Measurements from ENCODE around the gene PCBP1.
"Not testable (repeated sequence)": the region's sequence is repeated elsewhere in the genome, so short reads cannot be mapped to it uniquely, and the experiment has no call there.

The PCBP1 gene

DNA sequence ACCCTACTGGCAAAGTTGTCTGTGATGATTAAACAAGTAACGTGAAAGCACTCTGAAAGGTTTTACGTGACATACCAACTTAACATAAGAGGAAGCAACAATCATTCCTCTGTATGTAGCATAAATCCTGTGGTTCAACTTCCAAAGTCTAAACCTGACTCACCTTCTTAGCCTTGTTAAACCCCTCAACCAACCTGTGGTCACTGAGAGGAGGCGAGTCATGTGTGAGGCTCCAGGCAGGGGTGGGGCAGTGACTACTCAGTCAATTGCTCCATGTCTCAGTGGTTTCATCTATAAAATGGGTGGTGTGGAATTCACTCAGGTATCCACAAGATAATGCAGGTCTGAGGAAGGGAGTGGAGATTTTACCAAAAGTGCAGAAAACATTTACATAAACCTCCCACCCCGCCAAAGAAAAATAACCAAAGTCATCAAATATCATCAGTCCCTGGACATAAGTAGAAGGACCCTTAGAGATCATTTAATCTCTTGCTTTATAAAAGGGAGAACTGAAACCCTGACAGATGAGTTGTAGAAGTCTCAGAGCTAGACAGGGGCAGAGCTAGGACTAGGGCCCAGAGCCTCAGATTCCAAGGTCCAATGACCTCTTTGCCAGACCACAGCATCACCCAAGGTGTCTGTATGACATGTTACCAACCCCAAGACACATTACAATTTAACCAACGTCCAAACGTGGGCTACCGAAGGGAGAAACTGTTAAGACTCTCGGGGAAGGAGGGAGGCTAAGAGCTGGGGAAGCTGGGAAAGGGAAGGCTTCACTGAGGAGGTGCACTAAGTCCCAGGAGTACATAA lies 3.7 kb upstream of the PCBP1 start:
- DNase-seq: no peak

DNA sequence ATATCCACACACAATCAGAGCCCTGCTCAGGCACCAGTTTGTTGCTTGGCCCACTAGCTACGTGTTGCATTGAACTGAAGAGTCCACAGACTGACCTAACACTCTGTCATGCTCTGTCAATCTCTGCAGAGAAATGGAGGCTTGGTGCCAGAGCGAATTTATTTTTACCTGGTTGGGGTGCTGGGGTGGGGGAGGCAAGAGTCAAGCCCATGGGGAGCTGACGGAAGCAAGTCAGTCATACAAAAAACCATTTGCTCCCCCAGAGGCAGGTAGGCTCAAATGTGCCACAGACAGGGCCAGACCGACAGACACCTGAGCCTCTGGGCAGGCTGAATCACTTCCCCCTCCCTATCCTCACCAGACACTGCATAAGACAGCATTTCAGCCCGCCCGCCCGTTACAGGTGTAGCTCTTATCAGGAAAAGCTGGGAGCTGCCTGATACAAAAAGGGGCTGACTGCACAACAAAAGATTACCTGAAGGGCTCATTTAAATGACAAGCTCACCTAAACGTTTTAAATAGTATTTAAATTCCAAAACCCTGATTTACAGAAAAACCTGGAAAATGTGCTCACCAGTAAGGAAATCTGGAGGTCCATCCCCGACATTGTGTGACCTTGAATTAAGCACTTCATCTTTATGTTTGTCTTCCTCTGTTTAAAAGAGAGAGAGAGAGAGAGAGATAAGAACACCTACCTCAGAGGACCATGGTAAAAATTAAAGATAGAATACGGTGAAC lies 2.1 kb upstream of the PCBP1 start:
- peak; percentile 75 to 88 (median 85) for DNase-seq

DNA sequence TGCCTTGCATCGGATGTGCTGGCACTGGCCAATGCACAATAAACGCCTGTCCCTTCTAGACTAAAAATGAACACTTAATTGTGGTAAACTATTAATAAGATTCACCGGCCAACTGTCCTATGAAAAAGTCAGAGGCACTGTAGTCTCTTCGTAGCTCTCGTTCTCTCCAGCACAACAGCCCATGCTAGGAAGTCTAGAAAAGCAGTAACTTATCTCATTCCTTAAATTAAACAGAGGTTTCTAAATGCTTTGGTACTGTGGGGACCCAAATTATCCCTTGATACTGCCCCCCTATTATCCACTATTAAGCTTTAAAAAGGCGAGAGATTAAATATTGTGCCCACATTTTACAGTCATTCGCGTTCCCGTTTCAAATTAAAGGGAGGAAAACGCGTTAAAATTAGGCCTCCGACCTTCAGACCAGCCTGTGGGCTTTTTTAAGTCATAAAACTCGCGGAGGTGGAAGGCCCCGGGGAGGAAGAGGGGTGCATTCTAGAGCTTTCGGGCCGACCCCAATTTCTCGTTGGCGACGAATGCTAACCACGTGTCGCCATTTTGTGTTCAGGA lies 1.5 kb upstream of the PCBP1 start:
- DNase-seq: peak; percentile 38 to 82 (median 59)

DNA sequence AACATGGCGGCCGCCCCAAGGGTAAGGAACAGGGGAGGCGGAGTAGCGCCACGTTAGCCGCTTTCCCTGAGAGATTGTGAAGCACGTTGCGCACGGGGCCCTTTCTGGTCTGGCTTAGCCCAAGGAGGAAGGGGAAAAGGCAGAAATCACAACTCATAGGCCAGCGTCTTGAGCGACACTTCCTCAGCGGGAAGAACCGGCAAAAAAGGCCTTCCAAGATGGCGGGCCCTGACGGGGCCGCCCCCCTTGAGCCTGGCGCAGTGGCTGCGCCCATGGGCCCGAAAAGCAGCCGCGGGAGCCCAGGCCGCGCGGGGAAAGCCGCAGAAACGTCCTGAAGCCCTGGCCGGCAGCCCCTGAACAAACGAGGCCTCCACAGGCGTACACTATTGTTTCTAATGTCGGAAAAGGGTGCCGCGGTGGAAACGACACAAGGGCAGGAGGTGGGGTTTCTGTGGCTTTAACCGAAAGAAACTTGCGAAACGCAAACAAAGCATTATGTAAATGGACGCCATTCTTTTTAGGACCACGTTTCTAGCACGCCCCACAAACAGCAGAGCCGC lies 919 bp upstream of the PCBP1 start:
- DNase-seq: peak; percentile 88 to 97 (median 97)

DNA sequence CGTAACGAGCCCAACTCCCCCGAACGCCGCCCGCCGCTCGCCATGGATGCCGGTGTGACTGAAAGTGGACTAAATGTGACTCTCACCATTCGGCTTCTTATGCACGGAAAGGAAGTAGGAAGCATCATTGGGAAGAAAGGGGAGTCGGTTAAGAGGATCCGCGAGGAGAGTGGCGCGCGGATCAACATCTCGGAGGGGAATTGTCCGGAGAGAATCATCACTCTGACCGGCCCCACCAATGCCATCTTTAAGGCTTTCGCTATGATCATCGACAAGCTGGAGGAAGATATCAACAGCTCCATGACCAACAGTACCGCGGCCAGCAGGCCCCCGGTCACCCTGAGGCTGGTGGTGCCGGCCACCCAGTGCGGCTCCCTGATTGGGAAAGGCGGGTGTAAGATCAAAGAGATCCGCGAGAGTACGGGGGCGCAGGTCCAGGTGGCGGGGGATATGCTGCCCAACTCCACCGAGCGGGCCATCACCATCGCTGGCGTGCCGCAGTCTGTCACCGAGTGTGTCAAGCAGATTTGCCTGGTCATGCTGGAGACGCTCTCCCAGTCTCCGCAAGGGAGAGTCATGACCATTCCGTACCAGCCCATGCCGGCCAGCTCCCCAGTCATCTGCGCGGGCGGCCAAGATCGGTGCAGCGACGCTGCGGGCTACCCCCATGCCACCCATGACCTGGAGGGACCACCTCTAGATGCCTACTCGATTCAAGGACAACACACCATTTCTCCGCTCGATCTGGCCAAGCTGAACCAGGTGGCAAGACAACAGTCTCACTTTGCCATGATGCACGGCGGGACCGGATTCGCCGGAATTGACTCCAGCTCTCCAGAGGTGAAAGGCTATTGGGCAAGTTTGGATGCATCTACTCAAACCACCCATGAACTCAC lies 673 bp downstream of the PCBP1 start:
- DNase-seq: peak; percentile 33 to 92 (median 76)

DNA sequence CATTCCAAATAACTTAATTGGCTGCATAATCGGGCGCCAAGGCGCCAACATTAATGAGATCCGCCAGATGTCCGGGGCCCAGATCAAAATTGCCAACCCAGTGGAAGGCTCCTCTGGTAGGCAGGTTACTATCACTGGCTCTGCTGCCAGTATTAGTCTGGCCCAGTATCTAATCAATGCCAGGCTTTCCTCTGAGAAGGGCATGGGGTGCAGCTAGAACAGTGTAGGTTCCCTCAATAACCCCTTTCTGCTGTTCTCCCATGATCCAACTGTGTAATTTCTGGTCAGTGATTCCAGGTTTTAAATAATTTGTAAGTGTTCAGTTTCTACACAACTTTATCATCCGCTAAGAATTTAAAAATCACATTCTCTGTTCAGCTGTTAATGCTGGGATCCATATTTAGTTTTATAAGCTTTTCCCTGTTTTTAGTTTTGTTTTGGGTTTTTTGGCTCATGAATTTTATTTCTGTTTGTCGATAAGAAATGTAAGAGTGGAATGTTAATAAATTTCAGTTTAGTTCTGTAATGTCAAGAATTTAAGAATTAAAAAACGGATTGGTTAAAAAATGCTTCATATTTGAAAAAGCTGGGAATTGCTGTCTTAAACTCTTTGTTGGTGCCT lies 1.4 kb downstream of the PCBP1 start:
- no peak for DNase-seq

DNA sequence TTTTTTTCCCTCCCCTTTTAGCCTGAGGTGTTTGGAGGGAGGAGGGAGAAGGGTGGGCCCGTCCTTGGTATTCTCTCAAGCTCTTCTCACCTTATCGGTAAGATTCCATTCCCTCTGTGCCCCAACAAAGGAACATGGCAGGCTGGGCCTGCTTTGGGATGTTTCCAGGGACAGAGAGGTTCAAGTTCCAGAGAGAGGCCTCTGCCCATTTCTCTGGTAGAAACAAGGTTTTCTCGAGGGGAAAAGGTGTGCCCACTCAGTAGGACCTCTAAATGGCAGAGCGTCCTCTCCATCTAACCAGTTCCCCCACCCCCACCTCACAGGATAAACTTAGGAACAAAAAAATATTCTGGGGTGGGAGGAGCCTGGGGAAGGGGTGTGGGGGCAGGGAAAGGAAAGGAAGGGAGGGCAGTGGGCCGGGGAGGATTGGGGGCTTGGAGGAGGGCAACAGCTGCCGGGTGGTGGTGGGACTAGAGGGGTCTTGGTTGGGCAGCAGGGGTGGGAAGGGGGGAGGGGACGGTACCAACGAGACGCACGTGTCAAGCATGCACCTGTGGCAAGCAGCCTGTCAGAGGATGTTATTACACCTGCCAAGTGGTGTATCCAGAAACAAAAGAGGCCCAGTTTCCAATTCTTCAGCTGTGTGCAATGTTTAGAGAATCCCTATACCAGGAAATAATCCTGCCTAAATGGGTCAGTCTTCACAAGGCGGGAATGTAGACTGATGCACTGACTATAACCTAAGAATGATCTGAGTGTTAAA lies 2.1 kb downstream of the PCBP1 start:
- peak; percentile 25 to 93 (median 84) for DNase-seq

DNA sequence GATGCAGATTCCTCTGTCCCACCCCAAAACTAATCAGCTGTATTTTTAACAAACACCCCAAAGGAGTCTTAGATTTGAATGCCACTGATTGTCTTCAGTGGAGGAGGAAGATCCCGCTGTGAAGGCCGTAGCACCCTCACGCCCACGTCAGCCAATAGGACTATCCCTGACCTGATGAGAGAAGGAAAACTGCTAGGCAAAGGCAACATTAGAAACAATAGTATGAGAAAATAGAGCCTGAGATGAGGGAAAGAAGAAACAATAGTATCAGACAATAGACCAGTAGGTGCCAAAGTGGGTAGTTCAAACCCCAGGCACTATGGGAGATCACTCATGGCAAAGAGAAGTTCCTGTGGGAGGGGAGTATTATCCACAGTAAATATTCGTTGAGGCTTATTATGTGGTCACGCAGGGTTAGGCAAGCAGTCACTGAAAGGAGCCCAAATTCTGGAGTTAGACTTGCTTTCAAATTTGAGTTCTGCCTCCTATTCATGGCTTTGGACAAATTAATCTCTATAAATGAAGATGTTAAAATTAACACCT lies 2.8 kb downstream of the PCBP1 start:
- DNase-seq: peak in 2 of 3 experiments; percentile 84 to 92

DNA sequence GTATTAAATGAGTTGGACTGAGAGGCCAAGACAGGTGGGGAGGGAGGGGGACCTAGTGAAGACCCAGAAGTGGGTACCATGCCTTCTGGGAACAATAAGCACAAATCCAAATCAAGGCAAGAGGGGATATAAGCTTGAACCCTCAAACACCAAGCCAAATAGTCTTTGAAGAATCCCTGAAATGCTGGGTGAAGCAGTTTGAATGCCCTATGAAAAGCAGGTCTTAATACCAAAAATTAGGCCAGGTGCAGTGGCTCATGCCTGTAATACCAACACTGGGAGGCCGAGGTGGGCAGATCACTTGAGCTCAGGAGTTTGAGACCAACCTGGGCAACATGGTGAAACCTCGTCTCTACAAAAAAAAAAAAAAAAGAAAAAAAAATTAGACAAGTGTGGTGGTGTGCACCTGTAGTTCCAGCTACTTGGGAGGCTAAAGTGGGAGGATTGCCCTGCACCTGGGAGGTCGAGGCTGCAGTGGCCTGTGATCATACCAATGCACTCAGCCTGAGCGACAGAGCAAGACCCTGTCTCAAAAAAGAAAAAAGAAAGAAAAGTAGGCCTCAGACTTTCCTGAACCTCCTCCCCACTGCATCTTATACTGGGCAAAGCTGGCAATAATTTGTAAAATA lies 3.5 kb downstream of the PCBP1 start:
- DNase-seq: no peak

DNA sequence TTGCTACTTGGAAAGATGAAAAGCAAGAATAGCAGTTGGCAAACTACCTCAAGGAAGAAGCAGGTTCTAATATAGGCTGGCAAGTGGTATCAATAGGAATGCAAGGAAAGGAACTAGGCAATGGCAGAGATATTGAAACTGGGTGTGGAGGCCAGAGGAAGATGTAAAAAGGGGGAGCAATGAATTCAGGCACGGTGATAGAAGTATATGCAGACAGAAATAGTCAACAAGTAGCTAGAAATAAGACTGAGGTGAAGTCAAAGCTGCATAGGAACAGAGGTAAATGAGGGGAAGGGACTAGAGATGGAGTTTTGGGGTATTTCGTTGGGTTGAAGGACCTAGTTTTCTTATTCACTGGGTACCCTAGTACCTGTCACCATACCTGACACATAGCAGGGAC lies 4.1 kb downstream of the PCBP1 start:
- DNase-seq: no peak

DNA sequence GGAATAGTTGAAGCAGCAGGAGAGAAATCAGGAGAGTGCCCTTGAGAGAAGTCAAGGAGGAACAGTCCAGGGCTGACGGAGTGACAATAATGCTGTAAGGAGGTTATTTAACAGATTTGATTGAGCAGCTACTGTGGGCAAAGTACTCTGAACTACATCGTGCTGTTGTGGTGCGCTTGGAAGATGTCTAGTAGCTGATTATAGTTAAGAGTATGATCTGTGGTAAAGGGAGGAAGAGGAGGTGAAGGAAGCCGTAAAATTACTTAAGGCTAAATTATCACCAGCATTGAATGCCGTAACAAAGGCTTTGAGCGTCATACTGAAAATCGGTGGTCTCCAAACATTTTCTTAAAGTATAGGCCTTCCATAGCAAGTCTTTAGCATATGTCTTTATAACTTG lies 4.5 kb downstream of the PCBP1 start:
- no peak for DNase-seq

DNA sequence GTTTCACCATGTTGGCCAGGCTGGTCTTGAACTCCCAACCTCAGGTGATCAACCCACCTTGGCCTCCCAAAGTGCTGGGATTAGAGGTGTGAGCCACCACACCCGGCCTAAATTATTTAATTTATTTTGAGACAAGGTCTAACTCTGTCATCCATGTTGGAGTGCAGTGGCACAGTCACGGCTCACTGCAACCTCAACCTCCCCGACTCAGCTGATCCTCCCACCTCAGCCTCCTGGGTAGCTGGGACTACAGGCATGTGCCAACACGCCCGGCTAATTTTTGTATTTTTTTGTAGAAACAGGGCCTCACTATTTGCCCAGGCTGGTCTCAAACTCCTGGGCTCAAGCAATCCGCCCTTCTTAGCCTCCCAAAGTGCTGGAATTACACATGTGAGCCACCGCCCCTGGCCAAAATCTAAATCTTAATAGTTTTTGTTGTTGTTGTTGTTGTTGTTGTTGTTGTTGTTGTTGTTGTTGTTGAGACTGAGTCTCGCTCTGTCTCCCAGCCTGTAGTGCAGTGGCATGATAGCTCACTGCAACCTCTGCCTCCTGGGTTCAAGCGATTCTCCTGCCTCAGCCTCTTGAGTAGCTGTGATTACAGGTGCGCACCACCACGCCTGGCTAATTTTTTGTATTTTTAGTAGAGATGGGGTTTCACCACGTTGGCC lies 5.4 kb downstream of the PCBP1 start:
- not testable (repeated sequence) for DNase-seq

DNA sequence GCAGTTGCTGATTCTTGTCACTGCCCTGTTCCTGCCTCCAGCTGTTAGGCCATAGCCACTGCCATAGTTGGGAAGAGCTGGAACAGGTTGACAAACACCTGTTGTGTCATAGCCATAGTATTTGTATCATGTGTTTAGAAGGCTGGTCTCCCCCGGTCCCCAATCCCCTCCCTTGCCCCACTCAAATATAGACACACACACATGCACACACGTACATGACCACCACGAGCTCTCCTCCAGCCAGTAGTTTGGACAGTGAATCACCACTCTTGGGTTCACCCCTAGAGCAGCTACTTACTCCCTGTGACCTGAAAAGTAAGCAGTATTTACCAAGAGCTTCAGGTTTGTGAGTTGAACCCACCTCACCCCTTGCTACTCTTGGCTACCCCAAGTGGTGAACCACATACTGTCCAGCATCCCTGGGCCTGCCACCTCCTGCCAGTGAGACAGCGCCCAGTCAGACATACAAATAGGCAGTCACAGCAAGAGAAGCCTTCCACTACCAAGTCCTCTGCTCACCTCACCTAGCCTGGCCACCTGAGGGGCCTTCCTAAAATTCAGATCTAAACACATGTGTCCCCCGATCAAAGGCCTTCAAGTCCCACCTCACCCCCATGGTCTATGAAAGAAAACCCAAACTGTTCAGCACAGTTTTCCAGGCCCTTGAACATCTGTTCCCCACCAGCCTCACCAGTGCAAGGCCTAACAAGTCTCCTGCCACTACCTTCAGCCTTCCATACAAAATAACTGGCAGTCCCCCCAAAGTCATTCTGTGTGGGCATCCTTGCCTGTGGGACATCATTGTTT lies 7.1 kb downstream of the PCBP1 start:
- no peak for DNase-seq

DNA sequence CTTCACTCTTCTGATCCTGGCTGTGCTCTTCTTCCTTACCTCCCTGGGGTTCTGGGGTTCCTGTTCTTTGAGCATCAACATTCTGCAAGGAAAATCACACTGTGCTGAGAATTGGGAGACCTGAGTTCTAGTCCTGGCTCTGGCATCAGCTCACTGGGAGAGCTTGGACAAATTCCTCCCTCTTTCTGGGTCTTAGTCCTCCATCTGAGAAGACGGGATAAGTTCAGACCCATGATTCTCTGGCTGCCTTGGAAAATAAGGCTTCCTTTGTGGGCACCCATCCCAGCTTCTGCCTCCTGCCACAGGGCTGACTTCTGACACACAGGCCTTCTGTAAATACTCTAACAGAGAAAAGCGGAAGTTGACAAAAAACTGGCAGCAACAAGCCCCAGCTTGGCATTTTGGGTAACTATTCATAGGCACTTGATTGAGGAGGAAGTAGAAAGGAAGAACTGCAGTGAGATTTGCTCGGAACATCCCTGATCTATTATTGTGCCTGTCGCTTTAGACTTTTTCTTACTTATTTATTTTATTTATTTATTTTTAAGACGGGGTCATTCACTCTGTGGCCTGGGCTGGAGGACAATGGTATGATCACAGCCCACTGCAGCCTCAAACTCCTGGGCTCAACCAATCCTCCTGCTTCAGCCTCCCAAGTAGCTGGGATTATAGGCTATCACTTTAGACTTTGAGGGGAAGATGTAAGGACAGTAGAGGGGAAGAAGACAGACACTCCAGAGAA lies 7.9 kb downstream of the PCBP1 start:
- DNase-seq: no peak

DNA sequence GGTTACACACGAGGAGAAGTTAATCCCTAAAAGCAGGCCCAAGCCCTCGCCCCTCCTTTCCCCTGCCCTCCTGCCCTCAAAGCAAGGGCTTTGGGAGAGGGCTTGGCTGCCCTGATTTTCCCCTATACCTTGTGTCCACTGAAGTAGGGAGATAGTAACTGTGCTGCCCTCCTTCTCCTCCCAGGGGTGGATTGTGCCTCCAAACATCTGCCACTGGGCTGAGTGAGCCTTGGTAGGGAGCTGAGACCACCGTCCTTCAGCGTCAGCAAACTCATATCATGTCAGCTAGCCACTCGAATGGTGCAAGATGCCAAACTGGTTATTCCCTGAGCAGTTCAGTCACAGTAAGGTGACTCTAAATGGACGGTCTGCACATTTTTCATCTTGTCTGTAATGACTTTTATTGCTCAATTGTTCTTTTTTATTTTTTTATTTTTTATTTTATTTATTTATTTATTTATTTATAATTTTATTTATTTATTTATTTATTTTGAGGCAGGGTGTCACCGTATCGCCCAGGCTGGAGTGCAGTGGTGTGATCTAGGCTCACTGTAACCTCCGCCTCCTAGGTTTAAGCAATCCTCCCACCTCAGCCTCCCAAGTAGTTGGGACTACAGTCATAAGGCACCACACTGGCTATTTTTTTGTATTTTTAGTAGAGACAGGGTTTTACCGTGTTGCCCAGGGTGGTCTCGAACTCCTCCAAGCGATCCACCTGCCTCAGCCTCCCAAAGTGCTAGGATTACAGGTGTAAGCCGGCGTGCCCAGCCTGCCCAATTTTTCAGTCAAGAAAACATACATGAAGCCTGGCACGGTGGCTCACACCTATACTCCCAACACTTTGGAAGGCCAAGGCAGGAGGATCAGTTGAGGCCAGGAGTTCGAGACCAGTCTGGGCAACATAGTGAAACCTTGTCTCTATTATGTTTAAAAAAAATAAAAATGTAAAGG lies 8.7 kb downstream of the PCBP1 start:
- DNase-seq: no peak

DNA sequence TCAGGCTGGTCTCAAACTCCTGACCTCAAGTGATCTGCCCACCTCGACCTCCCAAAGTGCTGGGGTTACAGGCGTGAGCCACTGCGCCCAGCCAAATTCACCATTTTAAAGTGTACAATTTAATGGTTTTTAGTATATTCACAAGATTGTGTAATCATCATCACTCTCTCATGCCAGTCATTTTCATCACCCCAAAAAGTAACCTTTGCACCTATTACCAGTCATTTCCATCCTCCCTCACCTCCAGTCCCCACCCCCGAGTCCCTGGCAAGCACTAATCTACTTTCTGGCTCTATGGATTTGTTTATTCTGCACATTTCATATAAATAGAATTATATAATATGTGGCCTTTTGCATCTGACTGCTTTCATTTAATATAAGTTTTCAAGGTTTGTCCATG lies 10.8 kb downstream of the PCBP1 start:
- no peak for DNase-seq

DNA sequence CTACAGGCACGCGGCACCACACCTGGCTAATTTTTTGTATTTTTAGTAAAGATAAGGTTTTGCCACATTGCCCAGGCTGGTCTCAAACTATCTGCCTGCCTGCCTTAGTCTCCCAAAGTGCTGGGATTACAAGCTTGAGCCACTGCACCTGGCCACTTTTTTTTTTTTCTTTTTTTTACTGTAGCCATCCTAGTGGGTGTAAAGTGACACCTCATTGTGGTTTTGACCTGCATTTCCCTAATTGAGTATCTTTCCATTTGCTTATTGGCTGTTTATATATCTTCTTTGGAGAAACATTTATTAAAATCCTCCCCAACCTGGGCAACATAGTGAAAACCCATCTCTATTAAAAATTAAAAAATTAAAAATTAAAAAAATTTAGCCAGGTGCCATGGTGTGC lies 12.0 kb downstream of the PCBP1 start:
- no peak for DNase-seq
